Neural progenitor cell (in vitro differentiated cells): Measurements from ENCODE around the gene C22orf39.

Experiments
- CTCF ChIP-seq: fragments of 200-600 bp; sonication (generic); IDR thresholded peaks from 2 replicates; pipeline ENCODE4 v1.5.1; 2017; ENCODE audit warnings: antibody characterized with exemption, mild to moderate bottlenecking
- EZH2 ChIP-seq: fragments of 200-600 bp; sonication (generic); IDR thresholded peaks from 2 replicates; pipeline ENCODE4 v1.6.1; 2017; ENCODE audit warnings: antibody characterized with exemption, mild to moderate bottlenecking, moderate library complexity
- EZH2phosphoT487 ChIP-seq: fragments of 200-600 bp; sonication (generic); IDR thresholded peaks from 2 replicates; pipeline ENCODE4 v1.6.1; 2017; ENCODE audit warnings: antibody characterized with exemption

GRCh38 chr22:19446603-19447329 lies 745 bp downstream of the C22orf39 start:
- TF ChIP-seq CTCF, result no peak
- TF ChIP-seq EZH2, result no peak
- TF ChIP-seq EZH2phosphoT487, result no peak
